SK-N-MC (cell line): Measurements from ENCODE around the gene LRRC74B.

ENCODE experiments used
- EZH2 ChIP-seq: fragments of 200-600 bp; sonication (generic); IDR thresholded peaks from one replicate; pipeline ENCODE4 v1.6.1; 2017; ENCODE audit warnings: antibody characterized with exemption
- POLR2AphosphoS5 ChIP-seq: IDR thresholded peaks from 2 replicates; pipeline ENCODE4 v1.6.1; 2012; ENCODE audit warnings: mild to moderate bottlenecking, low read depth, low read length, borderline replicate concordance

DNA sequence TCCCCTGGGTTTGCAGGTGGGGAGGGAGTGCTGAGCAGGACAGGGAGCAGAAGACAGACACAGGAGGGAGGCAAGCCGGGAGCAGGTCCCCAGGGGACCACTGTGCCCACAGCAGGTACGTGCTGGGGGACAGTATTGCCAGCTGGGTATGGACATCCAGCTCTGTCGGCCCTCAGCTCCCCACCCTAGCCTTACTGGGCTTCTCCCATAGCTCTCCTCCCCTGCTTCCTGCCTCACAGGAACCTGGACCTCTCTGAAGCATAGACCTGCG is 9.8 kb downstream of the LRRC74B start:
- TF ChIP-seq POLR2AphosphoS5, result no peak
- no peak for TF ChIP-seq EZH2
